Measurements from ENCODE around the gene SPSB2. TPM values are rescaled to one million over a fixed set of nuclear protein-coding genes. Genes with fewer than 3 reads are reported as not detected.
"Not testable (repeated sequence)": the region's sequence is repeated elsewhere in the genome, so short reads cannot be mapped to it uniquely, and the experiment has no call there.

Gene SPSB2
- total RNA-seq, 4 donors from 2014 or later = 16.3 to 35.0 (median 25.6) TPM

DNA sequence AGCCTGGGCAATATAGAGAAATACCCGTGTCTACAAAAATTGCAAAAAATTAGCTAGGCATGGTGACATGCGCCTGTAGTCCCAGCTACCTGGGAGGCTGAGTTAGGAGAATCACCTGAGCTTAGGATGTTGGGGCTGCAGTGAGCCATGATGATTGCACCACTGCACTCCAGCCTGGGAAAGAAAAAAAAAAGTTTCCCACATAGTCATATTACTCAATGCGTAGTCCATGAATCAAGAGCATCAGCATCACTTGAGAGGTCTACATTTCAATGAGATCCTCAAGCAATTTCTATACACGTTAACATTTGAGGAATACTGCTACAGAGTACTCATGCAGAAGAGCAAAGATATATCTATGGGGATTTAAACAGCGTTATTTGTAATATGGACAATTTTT lies 26.3 kb upstream of the SPSB2 start:
- Histone ChIP-seq H3K27ac (no peak overlapping the region), H3K36me3 (no peaks in the 10 kb centered on the region), H3K4me1 (peaks cover 13 to 17% of the 10 kb centered on the region in 2 donors), H3K4me3 (replicated peaks in 1 of 3) (no peak overlapping the region), H3K9me3 (no peaks in the 10 kb centered on the region), H3K27me3 (no peaks in the 10 kb centered on the region)
- 69 to 75% methylated on average over 5 of the region's 5 CpGs for WGBS, 2 donors
- TF ChIP-seq, protein P1, sequence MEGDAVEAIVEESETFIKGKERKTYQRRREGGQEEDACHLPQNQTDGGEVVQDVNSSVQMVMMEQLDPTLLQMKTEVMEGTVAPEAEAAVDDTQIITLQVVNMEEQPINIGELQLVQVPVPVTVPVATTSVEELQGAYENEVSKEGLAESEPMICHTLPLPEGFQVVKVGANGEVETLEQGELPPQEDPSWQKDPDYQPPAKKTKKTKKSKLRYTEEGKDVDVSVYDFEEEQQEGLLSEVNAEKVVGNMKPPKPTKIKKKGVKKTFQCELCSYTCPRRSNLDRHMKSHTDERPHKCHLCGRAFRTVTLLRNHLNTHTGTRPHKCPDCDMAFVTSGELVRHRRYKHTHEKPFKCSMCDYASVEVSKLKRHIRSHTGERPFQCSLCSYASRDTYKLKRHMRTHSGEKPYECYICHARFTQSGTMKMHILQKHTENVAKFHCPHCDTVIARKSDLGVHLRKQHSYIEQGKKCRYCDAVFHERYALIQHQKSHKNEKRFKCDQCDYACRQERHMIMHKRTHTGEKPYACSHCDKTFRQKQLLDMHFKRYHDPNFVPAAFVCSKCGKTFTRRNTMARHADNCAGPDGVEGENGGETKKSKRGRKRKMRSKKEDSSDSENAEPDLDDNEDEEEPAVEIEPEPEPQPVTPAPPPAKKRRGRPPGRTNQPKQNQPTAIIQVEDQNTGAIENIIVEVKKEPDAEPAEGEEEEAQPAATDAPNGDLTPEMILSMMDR (IDR thresholded peaks at IDR 0.05) = no peak
- TF ChIP-seq POLR2A (IDR thresholded peaks at IDR 0.05) = no peak
- intact Hi-C loops (cut with DNase I) = no loop called here
- DNase-seq = no peak

DNA sequence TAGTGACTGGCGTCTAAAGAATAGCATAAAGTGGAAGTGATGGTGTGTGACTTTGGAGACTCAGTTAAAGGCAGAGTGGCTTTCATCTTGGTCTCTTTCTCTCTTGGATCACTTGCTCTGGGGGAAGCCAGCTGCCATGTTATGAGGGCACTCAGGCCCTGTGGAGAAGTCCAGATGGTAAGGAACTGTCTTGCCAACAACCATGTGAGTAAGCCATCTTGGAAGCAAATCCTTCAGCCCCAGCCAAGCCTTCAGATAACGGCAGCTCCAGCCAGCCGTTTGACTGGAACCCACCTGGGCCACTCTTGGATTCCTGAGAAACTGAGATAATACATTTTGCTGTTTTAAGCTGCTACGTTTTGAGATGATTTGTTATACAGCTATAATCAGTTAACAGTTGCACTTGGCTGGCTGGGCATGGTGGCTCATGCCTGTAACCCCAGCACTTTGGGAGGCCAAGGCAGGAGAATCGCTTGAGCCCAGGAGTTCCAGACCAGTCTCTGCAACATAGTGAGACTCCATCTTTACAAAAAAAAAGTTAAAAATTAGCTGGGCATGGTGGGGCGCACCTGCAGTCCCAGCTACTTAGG lies 23.8 kb upstream of the SPSB2 start:
- Histone ChIP-seq H3K27me3 (no peaks in the 10 kb centered on the region), H3K4me1 (peaks cover 9 to 15% of the 10 kb centered on the region in 2 donors), H3K4me3 (replicated peaks in 1 of 3) (no peak overlapping the region), H3K27ac (no peak overlapping the region), H3K9me3 (no peaks in the 10 kb centered on the region), H3K36me3 (no peaks in the 10 kb centered on the region)
- intact Hi-C loops (cut with DNase I) = no loop called here
- WGBS, 2 donors = 77 to 82% methylated on average over 5 to 6 of the region's 6 CpGs
- TF ChIP-seq, protein P1 (IDR thresholded peaks at IDR 0.05) = no peak
- no peak for TF ChIP-seq POLR2A (IDR thresholded peaks at IDR 0.05)
- DNase-seq = no peak

DNA sequence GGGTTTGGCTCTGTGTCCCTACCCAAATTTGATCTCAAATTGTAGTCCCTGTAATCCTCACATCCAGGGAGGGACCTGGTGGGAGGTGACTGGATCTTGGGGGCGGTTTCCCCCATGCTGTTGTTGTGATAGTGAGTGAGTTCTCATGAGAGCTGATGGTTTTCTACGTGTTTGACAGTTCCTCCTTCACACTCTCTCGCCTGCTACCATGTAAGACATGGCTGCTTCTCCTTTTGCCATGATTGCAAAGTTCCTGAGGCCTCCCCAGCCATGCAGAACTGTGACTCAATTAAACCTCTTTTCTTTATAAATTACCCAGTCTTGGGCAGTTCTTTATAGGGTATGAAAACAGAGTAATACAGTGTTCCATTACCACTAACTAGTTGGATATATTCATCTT lies 21.2 kb upstream of the SPSB2 start:
- TF ChIP-seq POLR2A (IDR thresholded peaks at IDR 0.05) = no peak
- TF ChIP-seq, protein P1 (IDR thresholded peaks at IDR 0.05) = no peak
- no peaks in the 10 kb centered on the region for H3K36me3 ChIP-seq
- DNase-seq = no peak
- H3K27ac ChIP-seq = no peak overlapping the region
- 84 to 85% methylated on average over 3 of the region's 3 CpGs for WGBS, 2 donors
- peaks cover 6 to 17% of the 10 kb centered on the region in 2 donors for H3K4me1 ChIP-seq
- no peak overlapping the region for H3K4me3 ChIP-seq (replicated peaks in 1 of 3)
- H3K9me3 ChIP-seq = no peaks in the 10 kb centered on the region
- intact Hi-C loops (cut with DNase I) = no loop called here
- no peaks in the 10 kb centered on the region for H3K27me3 ChIP-seq

DNA sequence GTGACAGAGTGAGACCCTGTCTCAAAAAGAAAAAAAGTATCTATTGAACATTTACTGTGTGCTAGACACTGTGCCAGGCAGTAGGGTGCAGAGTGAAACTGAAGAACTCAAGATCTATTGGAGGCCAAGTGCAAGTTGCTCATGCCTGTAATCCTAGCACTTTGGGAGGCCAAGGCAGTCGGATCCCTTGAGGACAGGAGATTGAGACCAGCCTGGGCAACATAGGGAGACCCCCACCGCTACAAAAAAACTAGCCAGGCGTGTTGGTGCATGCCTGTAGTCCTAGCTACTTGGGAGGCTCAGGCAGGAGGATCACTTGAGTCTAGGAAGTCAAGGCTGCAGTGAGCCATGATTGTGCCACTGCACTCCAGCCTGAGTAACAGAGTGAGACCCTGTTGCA lies 19.6 kb upstream of the SPSB2 start:
- H3K27ac ChIP-seq; intact Hi-C loops (cut with DNase I); H3K4me3 ChIP-seq (replicated peaks in 1 of 3); DNase-seq; H3K36me3 ChIP-seq; H3K27me3 ChIP-seq; H3K9me3 ChIP-seq: not testable (repeated sequence)
- 94 to 95% methylated on average over 3 of the region's 3 CpGs for WGBS, 2 donors
- peaks cover 6 to 16% of the 10 kb centered on the region in 2 donors for H3K4me1 ChIP-seq

DNA sequence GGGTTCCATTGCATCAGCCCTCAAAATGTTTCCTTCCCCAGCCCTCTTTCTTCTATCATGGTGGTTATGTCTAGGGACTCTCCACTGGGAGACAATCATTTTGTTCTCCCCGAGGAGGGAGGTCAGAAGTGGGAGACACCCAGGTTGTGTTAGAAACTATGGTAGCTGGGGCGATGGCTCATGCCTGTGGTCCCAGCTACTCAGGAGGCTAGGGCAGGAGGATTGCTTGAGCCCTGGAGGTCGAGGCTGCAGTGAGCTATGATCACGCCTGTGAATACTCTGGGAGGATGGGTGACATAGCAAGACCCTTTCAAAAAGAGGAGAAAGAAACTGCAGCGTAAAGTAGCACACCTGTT lies 18.5 kb upstream of the SPSB2 start:
- intact Hi-C loops (cut with DNase I) = no loop called here

More for the DNA sequence above, 18.5 kb upstream of the SPSB2 start:
- Histone ChIP-seq H3K27me3 (no peaks in the 10 kb centered on the region), H3K36me3 (no peaks in the 10 kb centered on the region), H3K9me3 (no peaks in the 10 kb centered on the region), H3K4me1 (peaks cover 6 to 23% of the 10 kb centered on the region in 2 donors), H3K4me3 (replicated peaks in 1 of 3) (peak overlapping the region in 2 of 3 donors; percentile 29 to 55), H3K27ac (peak overlapping the region; percentile 81 to 87 (median 86))
- no peak for TF ChIP-seq POLR2A (IDR thresholded peaks at IDR 0.05)
- TF ChIP-seq, protein P1 (IDR thresholded peaks at IDR 0.05) = no peak
- 87 to 91% methylated on average over 5 of the region's 5 CpGs for WGBS, 2 donors
- DNase-seq = no peak
